ENCODE measurements around the gene ACTR6. TPM values are rescaled to one million over a fixed set of nuclear protein-coding genes. Genes with fewer than 3 reads are reported as not detected.

Gene ACTR6
- total RNA-seq, 1 experiment from 2014 or later = 34.9 TPM

- Histone ChIP-seq H4K91ac (ENCODE audit: insufficient read length, low read depth, low read length) (no peak overlapping the region), H3K4me2 (ENCODE audit: insufficient read depth, insufficient read length, low read length) (peak overlapping the region; percentile 81), H2AK5ac (ENCODE audit: insufficient read length, low read length) (no peak overlapping the region), H3K18ac (ENCODE audit: insufficient read length, low read depth, low read length) (no peak overlapping the region), H3K27me3 (ENCODE audit: insufficient read depth, low read length) (no peaks in the 10 kb centered on the region), H3K27ac (ENCODE audit: insufficient read length, low read depth, low read length) (no peak overlapping the region), H3K23ac (ENCODE audit: insufficient read length, low read depth, low read length) (no peak overlapping the region), H2AFZ (ENCODE audit: low read length) (no peak overlapping the region), H4K8ac (replicated peaks; ENCODE audit: insufficient read length, low read depth, low read length) (no peak overlapping the region), H2BK120ac (ENCODE audit: low read depth, low read length, poor library complexity, severe bottlenecking) (no peak overlapping the region), H3K4me1 (ENCODE audit: insufficient read depth, low read length) (no peaks in the 10 kb centered on the region; the same call in 1 of the 2 replicates), H3K9ac (ENCODE audit: extremely low read depth, insufficient read length, low read length) (peak overlapping the region; percentile 42), H3K4ac (ENCODE audit: low read depth, low read length) (no peak overlapping the region), H2BK20ac (ENCODE audit: low read depth, low read length, poor library complexity, severe bottlenecking) (no peak overlapping the region), H2BK5ac (ENCODE audit: insufficient read length, low read length) (no peak overlapping the region), H4K20me1 (ENCODE audit: control insufficient read depth, insufficient read depth, insufficient read length) (no peaks in the 10 kb centered on the region), H4K5ac (ENCODE audit: insufficient read length, low read depth, low read length) (no peak overlapping the region), H3K9me3 (ENCODE audit: control insufficient read depth, low read depth, low read length) (no peaks in the 10 kb centered on the region), H3K56ac (ENCODE audit: insufficient read length, low read depth, low read length) (no peak overlapping the region), H3K23me2 (ENCODE audit: insufficient read length, low read depth, low read length, poor library complexity, severe bottlenecking) (peaks cover 7% of the 10 kb centered on the region), H2BK15ac (ENCODE audit: low read depth, low read length) (no peak overlapping the region), H2BK12ac (ENCODE audit: insufficient read length, low read depth, low read length) (no peak overlapping the region), H3K79me1 (ENCODE audit: insufficient read depth, low read depth, low read length, poor library complexity, severe bottlenecking) (no peaks in the 10 kb centered on the region), H3K79me2 (ENCODE audit: insufficient read depth, low read length) (peaks cover 4% of the 10 kb centered on the region; the same call in 1 of the 2 replicates), H3T11ph (ENCODE audit: low read length) (no peak overlapping the region), H3K14ac (ENCODE audit: insufficient read depth, low read length) (no peak overlapping the region)
- Mint-ChIP-seq H3K36me3 (ENCODE audit: insufficient read depth in 1 of 3, low read depth in 3 of 3) (peaks cover 16 to 25% (median 19%) of the 10 kb centered on the region in 3 experiments), H3K4me1 (peaks cover 16 to 17% of the 10 kb centered on the region in 2 experiments), H3K27ac (peak overlapping the region in 2 of 3 experiments; percentile 66 to 93; a peak in 4 of 7 replicates), H3K4me3 (peak overlapping the region; percentile 98 to 100), H3K27me3 (ENCODE audit: low read depth) (no peaks in the 10 kb centered on the region), H3K9me3 (no peaks in the 10 kb centered on the region)
- WGBS (ENCODE audit: extremely low coverage, insufficient read length, low lambda C conversion rate) = no CpG with 5 or more reads among the region's 6 CpGs
- no peak for DNase-seq
- TF ChIP-seq CTCF (conservative IDR thresholded peaks at IDR 0.05) = no peak
These were observed 1.6 kb upstream of the ACTR6 start for GRCh38 chr12:100199023-100199346.
